ENCODE measurements around the gene HOMER2. TPM values are rescaled to one million over a fixed set of nuclear protein-coding genes. Genes with fewer than 3 reads are reported as not detected.
A peak's percentile ranks its signal among the peaks of the same experiment; 100 is the strongest.

The HOMER2 gene
- total and polyA plus RNA-seq, 2 of the 13 experiments (the other 11 are each of a cell fraction or from before 2014, with no cell fraction given), result 12.9 to 14.1 TPM

GRCh38 chr15:82985688-82986441 lies 33.3 kb upstream of the HOMER2 start, which contains the start of gene RAMAC (continued):
- TF ChIP-seq, protein P1, sequence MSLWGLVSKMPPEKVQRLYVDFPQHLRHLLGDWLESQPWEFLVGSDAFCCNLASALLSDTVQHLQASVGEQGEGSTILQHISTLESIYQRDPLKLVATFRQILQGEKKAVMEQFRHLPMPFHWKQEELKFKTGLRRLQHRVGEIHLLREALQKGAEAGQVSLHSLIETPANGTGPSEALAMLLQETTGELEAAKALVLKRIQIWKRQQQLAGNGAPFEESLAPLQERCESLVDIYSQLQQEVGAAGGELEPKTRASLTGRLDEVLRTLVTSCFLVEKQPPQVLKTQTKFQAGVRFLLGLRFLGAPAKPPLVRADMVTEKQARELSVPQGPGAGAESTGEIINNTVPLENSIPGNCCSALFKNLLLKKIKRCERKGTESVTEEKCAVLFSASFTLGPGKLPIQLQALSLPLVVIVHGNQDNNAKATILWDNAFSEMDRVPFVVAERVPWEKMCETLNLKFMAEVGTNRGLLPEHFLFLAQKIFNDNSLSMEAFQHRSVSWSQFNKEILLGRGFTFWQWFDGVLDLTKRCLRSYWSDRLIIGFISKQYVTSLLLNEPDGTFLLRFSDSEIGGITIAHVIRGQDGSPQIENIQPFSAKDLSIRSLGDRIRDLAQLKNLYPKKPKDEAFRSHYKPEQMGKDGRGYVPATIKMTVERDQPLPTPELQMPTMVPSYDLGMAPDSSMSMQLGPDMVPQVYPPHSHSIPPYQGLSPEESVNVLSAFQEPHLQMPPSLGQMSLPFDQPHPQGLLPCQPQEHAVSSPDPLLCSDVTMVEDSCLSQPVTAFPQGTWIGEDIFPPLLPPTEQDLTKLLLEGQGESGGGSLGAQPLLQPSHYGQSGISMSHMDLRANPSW (CRISPR knock-in tag; IDR thresholded peaks at IDR 0.05; ENCODE audit: borderline replicate concordance), result no peak
- TF ChIP-seq SMAD1 (CRISPR knock-in tag; IDR thresholded peaks at IDR 0.05; ENCODE audit: borderline replicate concordance, low read depth) (no peak), MTERF4 (CRISPR knock-in tag; IDR thresholded peaks at IDR 0.05) (peak; percentile 88; the same call in 1 of the 2 replicates), ZNF629 (CRISPR knock-in tag; conservative IDR thresholded peaks at IDR 0.05) (no peak), MIER3 (CRISPR knock-in tag; IDR thresholded peaks at IDR 0.05; ENCODE audit: borderline replicate concordance) (no peak; the same call in 1 of the 2 replicates), MIXL1 (CRISPR knock-in tag; IDR thresholded peaks at IDR 0.05) (0 out of 2 replicates have a peak, but pooled peaks have one; percentile 35), TGIF2 (CRISPR knock-in tag; IDR thresholded peaks at IDR 0.05) (peak; percentile 85), CAMTA2 (CRISPR knock-in tag; IDR thresholded peaks at IDR 0.05; ENCODE audit: borderline replicate concordance) (no peak), SP140L (CRISPR knock-in tag; IDR thresholded peaks at IDR 0.05; ENCODE audit: borderline replicate concordance) (peak; percentile 42; the same call in 1 of the 2 replicates), TRAFD1 (CRISPR knock-in tag; IDR thresholded peaks at IDR 0.05; ENCODE audit: borderline replicate concordance) (no peak), CENPX (CRISPR knock-in tag; IDR thresholded peaks at IDR 0.05) (no peak), NKX3-1 (CRISPR knock-in tag; IDR thresholded peaks at IDR 0.05) (peak; percentile 89; the same call in 1 of the 2 replicates), THYN1 (CRISPR knock-in tag; IDR thresholded peaks at IDR 0.05; ENCODE audit: borderline replicate concordance, low read depth) (no peak), PAF1 (CRISPR knock-in tag; IDR thresholded peaks at IDR 0.05) (no peak), TARDBP (CRISPR knock-in tag; IDR thresholded peaks at IDR 0.05) (no peak; the same call in 1 of the 2 replicates), KMT2A (CRISPR knock-in tag; IDR thresholded peaks at IDR 0.05) (peak; percentile 70), WIZ (CRISPR knock-in tag; IDR thresholded peaks at IDR 0.05) (peak; percentile 92; the same call in 1 of the 2 replicates), SRSF1 (optimal IDR thresholded peaks at IDR 0.05; ENCODE audit: low read depth, low read length) (no peak), ADNP (CRISPR knock-in tag; IDR thresholded peaks at IDR 0.05) (no peak), GTF3A (CRISPR knock-in tag; conservative IDR thresholded peaks at IDR 0.05) (no peak)
